ENCODE data around the gene ARMC9.

GRCh38 chr2:231197706-231198290, 633 bp upstream of the ARMC9 start:
- TF ChIP-seq CTCF (IDR thresholded peaks at IDR 0.05): no peak
- TF ChIP-seq POLR2A (IDR thresholded peaks at IDR 0.05): no peak

Data from heart left ventricle (tissue), 13 donors.